Kidney (tissue), 14 donors: ENCODE results near the gene PPP6R2. TPM values are rescaled to one million over a fixed set of nuclear protein-coding genes. Genes with fewer than 3 reads are reported as not detected.
"Not testable (repeated sequence)": the region's sequence is repeated elsewhere in the genome, so short reads cannot be mapped to it uniquely, and the experiment has no call there.

Source experiments
- DNase-seq, 5 donors: peaks; one replicate each; pipeline ENCODE4 v3.0.0-alpha.2; 2013 to 2020
- FAIRE-seq: peaks from 2 replicates; lab custom pipeline; 2012; peaks lifted over from hg19 to GRCh38; lab: Jason Lieb, UNC
- H3K27ac ChIP-seq, 2 donors: one replicate each; pipeline ENCODE4 v1.7.0; 2013; ENCODE audit warnings: low read depth in 2 of 2, low read length in 2 of 2, inconsistent platforms in 1 of 2
- H3K27me3 ChIP-seq: one replicate; pipeline ENCODE4 v1.7.1; 2013; ENCODE audit warnings: low read length, inconsistent platforms; ENCODE audit not compliant: control insufficient read depth, insufficient read depth
- H3K36me3 ChIP-seq, 3 donors: one replicate each; pipeline versions ENCODE4 v1.7.0 to v1.7.1; 2013; ENCODE audit warnings: low read length in 3 of 3, control low read depth in 1 of 3, inconsistent platforms in 1 of 3; ENCODE audit not compliant: insufficient read depth in 3 of 3, control insufficient read depth in 2 of 3
- H3K4me1 ChIP-seq, 3 donors: one replicate each; pipeline versions ENCODE4 v1.7.0 to v1.7.1; 2013; ENCODE audit warnings: low read length in 3 of 3, inconsistent platforms in 1 of 3, low read depth in 1 of 3; ENCODE audit not compliant: control insufficient read depth in 2 of 3, insufficient read depth in 2 of 3
- H3K4me3 ChIP-seq, 3 donors: one replicate each; pipeline versions ENCODE4 v1.7.0 to v1.8.1; 2013; ENCODE audit warnings: low read length in 3 of 3, control low read depth in 1 of 3, inconsistent platforms in 1 of 3
- H3K9ac ChIP-seq, 3 donors: one replicate each; pipeline versions ENCODE4 v1.7.0 to v1.7.1; 2013; ENCODE audit warnings: low read length in 3 of 3, control low read depth in 1 of 3, inconsistent platforms in 1 of 3
- H3K9me3 ChIP-seq, 3 donors: one replicate each; pipeline versions ENCODE4 v1.7.0 to v1.7.1; 2013; ENCODE audit warnings: low read length in 3 of 3, control low read depth in 1 of 3, inconsistent platforms in 1 of 3; ENCODE audit not compliant: control insufficient read depth in 2 of 3, insufficient read depth in 1 of 3
- CTCF ChIP-seq: IDR thresholded peaks from 3 replicates; pipeline ENCODE4 v1.5.1; 2012; ENCODE audit warnings: mild to moderate bottlenecking, moderate library complexity, borderline replicate concordance; ENCODE audit not compliant: insufficient read depth; ENCODE audit errors: extremely low read depth
- intact Hi-C: fragments of 100-400 bp; cut with DNase I; formaldehyde crosslinking; loops from one replicate; pipeline ENCODE4 v1.11.1; 2022
- polyA plus RNA-seq: library from polyadenylated mRNA; stranded (reverse); fragments of 350-450 nt; fragmentation: Illumina TruSeq; extraction: RNeasy Lipid Tissue Mini Kit (QIAGEN cat#74804); gene quantifications from one replicate; pipeline ENCODE4 v1.2.3, GENCODE V29; 2014; ENCODE audit warnings: low read depth, low replicate concordance; ENCODE audit not compliant: insufficient read depth
- total RNA-seq: library from RNA; stranded (reverse); fragmentation: NEBNext Ultra II Directional; extraction: Animal tissue kit (Norgen Biotek cat#: 25700); gene quantifications from one replicate; pipeline ENCODE4 v1.2.1, GENCODE V29; 2021
- donor health status: control.
- donor health status: control.
- donor health status: control.
- donor health status: control.
- donor health status: control.
- donor health status: DM: yes; HTN: yes; CAD: no.
- donor health status: Normal renal cell carcinoma (clear cell type).

Gene PPP6R2
- total and polyA plus RNA-seq, 2 donors from 2014 or later: 39.4 to 53.8 TPM

DNA sequence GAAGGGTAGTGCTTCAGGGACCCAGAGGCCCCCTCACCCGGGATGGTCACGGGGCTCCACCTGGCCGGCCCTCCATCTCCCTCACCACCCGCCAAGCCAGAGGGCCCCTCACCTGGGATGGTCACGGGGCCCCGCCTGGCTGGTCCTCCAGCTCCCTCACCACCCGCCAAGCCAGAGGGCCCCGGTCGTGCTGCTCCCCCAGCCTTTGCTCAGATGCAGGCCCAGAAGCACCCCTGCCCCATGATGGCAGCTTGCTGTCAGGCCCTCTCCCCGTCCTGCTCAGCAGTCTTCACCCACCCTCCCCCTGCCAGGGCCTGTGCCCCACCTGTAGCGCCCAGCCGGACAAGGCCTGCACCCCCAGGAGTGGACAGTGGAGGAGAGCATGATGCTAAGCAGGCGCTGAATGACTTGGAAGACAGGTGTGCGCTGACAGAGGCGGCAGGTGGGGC is 23.6 kb upstream of the PPP6R2 start:
- H3K9me3 ChIP-seq: no peaks in the 10 kb centered on the region
- H3K27ac ChIP-seq: no peak overlapping the region
- no peaks in the 10 kb centered on the region for H3K36me3 ChIP-seq
- no peak for TF ChIP-seq CTCF
- no peak overlapping the region for H3K9ac ChIP-seq
- H3K27me3 ChIP-seq: no peaks in the 10 kb centered on the region
- peak in 1 of 5 donors; percentile 71 for DNase-seq
- no peak overlapping the region for H3K4me3 ChIP-seq
- H3K4me1 ChIP-seq: peaks cover 0 to 6% (median 0%) of the 10 kb centered on the region in 3 donors
- no peak for FAIRE-seq
- intact Hi-C loops: no loop called here

DNA sequence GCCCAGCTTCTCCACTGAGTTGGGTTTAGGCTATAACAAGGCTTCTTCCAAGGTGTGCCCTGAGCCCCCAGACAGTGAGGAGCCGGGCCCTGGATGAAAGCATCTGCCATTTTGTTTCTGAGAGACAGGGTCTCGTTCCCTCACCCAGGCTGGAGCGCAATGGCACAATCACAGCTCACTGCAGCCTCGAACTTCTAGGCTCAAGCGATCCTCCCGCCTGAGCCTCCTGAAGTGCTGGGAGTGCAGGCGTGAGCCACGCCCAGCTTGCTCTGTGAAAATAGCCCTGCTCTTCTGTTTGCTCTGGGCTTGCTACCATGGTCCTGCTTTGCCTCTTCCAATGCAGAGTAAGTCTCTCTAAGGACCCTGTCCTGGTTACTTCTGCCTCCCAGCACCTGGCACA is 23.0 kb upstream of the PPP6R2 start:
- intact Hi-C loops: no loop called here
- H3K4me1 ChIP-seq: peaks cover 0 to under 1% (median 0%) of the 10 kb centered on the region in 3 donors

DNA sequence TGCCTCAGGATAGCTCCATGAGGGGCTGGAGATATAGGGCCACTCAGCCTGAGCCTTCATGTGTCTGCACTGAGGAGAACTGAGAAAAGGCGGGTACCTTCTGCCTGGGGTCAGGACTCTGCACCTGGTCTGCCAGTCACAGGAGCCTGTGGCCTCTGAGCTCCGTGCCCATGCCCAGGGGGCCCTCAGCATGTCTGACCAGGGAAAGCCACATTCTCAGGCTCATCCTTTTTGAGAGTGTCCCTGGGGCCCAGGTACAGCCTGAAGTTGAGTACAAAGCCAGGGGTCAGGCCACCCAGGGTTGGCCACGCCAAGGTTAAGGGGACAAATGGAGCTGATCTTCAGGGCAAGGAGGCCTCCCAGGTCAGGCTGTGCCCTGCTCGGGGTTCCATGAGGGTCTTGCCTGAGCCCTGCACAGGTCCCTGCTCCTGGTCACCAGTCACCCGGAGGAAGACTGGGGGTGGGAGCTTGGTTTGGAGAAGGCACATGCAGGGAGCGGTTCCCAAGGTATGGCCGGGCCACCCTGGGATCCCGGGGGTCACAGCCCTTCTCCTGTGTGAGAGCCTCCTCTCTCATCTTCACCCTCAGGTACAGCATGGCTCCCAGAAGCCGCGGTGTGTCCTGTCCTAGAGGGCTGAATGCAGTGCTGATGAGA is 22.3 kb upstream of the PPP6R2 start:
- Histone ChIP-seq H3K9ac (no peak overlapping the region), H3K9me3 (no peaks in the 10 kb centered on the region), H3K27me3 (no peaks in the 10 kb centered on the region), H3K27ac (no peak overlapping the region), H3K4me3 (no peak overlapping the region), H3K36me3 (no peaks in the 10 kb centered on the region), H3K4me1 (peaks cover 0 to 2% (median 0%) of the 10 kb centered on the region in 3 donors)
- FAIRE-seq: no peak
- DNase-seq: peak in 1 of 5 donors; percentile 53
- intact Hi-C loops: no loop called here
- no peak for TF ChIP-seq CTCF

More for the DNA sequence above, 23.0 kb upstream of the PPP6R2 start:
- Histone ChIP-seq H3K4me3 (no peak overlapping the region), H3K9me3 (no peaks in the 10 kb centered on the region), H3K9ac (no peak overlapping the region), H3K27ac (no peak overlapping the region), H3K36me3 (no peaks in the 10 kb centered on the region), H3K27me3 (no peaks in the 10 kb centered on the region)
- no peak for TF ChIP-seq CTCF
- FAIRE-seq: no peak
- DNase-seq: peak in 1 of 5 donors; percentile 67

- intact Hi-C loops, FAIRE-seq: not testable (repeated sequence)
- DNase-seq: peak in 1 of 5 donors; percentile 69
Measured at GRCh38 chr22:50322382-50323104, 20.6 kb upstream of the PPP6R2 start.

More at GRCh38 chr22:50322382-50323104, 20.6 kb upstream of the PPP6R2 start:
- not testable (repeated sequence) for H3K27ac ChIP-seq, H3K4me1 ChIP-seq, H3K36me3 ChIP-seq, H3K27me3 ChIP-seq, H3K4me3 ChIP-seq, H3K9ac ChIP-seq, H3K9me3 ChIP-seq
